KMS-11 (cell line): ENCODE results near the gene FAM120B.

Source experiments
- H2AFZ ChIP-seq: fragments of 200-600 bp; sonication (generic); 2 replicates; pipeline ENCODE4 v1.6.1; 2016; ENCODE audit warnings: antibody characterized with exemption, mixed run types, low read depth
- H3K27ac ChIP-seq: fragments of 200-600 bp; sonication (generic); 2 replicates; pipeline ENCODE4 v1.6.1; 2016; ENCODE audit warnings: mild to moderate bottlenecking, mixed run types
- H3K27me3 ChIP-seq: fragments of 200-600 bp; sonication (generic); 2 replicates; pipeline ENCODE4 v1.6.1; 2017; ENCODE audit warnings: mild to moderate bottlenecking, low read depth, mixed run types, moderate library complexity; ENCODE audit not compliant: insufficient read depth
- H3K36me3 ChIP-seq: fragments of 200-600 bp; sonication (generic); 2 replicates; pipeline ENCODE4 v1.6.1; 2017; ENCODE audit warnings: mild to moderate bottlenecking, mixed run types; ENCODE audit not compliant: insufficient read depth
- H3K4me1 ChIP-seq: fragments of 200-600 bp; sonication (generic); 2 replicates; pipeline ENCODE4 v1.6.1; 2016; ENCODE audit warnings: mild to moderate bottlenecking, low read depth, mixed run types; ENCODE audit not compliant: poor library complexity, severe bottlenecking
- H3K4me2 ChIP-seq: fragments of 200-600 bp; sonication (generic); 2 replicates; pipeline ENCODE4 v1.7.0; 2016; ENCODE audit warnings: mild to moderate bottlenecking, mixed run types
- H3K4me3 ChIP-seq: fragments of 200-600 bp; sonication (generic); IDR thresholded peaks from 2 replicates; pipeline ENCODE4 v1.6.1; 2017; ENCODE audit warnings: low read depth, low read length, mixed read lengths; ENCODE audit not compliant: insufficient read depth
- H3K79me2 ChIP-seq: fragments of 200-600 bp; sonication (generic); 2 replicates; pipeline ENCODE4 v1.6.1; 2016; ENCODE audit warnings: low read depth, mixed run types; ENCODE audit not compliant: insufficient read depth
- H3K9ac ChIP-seq: fragments of 200-600 bp; sonication (generic); 2 replicates; pipeline ENCODE4 v1.6.1; 2016; ENCODE audit warnings: mild to moderate bottlenecking, mixed run types
- H4K20me1 ChIP-seq: fragments of 200-600 bp; sonication (generic); 2 replicates; pipeline ENCODE4 v1.6.1; 2016; ENCODE audit warnings: mild to moderate bottlenecking, mixed run types; ENCODE audit not compliant: insufficient read depth
- CTCF ChIP-seq: fragments of 200-600 bp; sonication (generic); conservative IDR thresholded peaks from 2 replicates; pipeline ENCODE4 v1.6.1; 2017; ENCODE audit warnings: low read depth, mild to moderate bottlenecking, antibody characterized with exemption, low read length, moderate library complexity, mixed read lengths

The FAM120B gene

GRCh38 chr6:170437719-170438401 is 131.3 kb downstream of the FAM120B start:
- no peak for TF ChIP-seq CTCF
- 0 out of 2 replicates have a peak overlapping the region, but pooled peaks have one; percentile 2 for H2AFZ ChIP-seq
- no peaks in the 10 kb centered on the region for H3K4me1 ChIP-seq
- no peak overlapping the region for H3K4me3 ChIP-seq
- H3K27me3 ChIP-seq = no peaks in the 10 kb centered on the region
- H3K9ac ChIP-seq = no peak overlapping the region
- H4K20me1 ChIP-seq = no peaks in the 10 kb centered on the region
- no peak overlapping the region for H3K27ac ChIP-seq
- H3K79me2 ChIP-seq = no peaks in the 10 kb centered on the region
- H3K4me2 ChIP-seq = no peak overlapping the region
- H3K36me3 ChIP-seq = no peaks in the 10 kb centered on the region

- no peak overlapping the region for H3K4me2 ChIP-seq
- H3K27ac ChIP-seq = no peak overlapping the region
- H3K4me1 ChIP-seq = no peaks in the 10 kb centered on the region
- no peak overlapping the region for H3K9ac ChIP-seq
- H3K79me2 ChIP-seq = no peaks in the 10 kb centered on the region
- 0 out of 2 replicates have a peak overlapping the region, but pooled peaks have one; percentile 2 for H2AFZ ChIP-seq
- TF ChIP-seq CTCF = no peak
- no peaks in the 10 kb centered on the region for H3K36me3 ChIP-seq
- no peak overlapping the region for H3K4me3 ChIP-seq
- H4K20me1 ChIP-seq = no peaks in the 10 kb centered on the region
- no peaks in the 10 kb centered on the region for H3K27me3 ChIP-seq
These were observed 131.8 kb downstream of the FAM120B start for GRCh38 chr6:170438402-170438753.

GRCh38 chr6:170438861-170439260 is 132.3 kb downstream of the FAM120B start:
- no peak for TF ChIP-seq CTCF
- no peak overlapping the region for H3K4me2 ChIP-seq
- H2AFZ ChIP-seq = no peak overlapping the region
- H3K9ac ChIP-seq = no peak overlapping the region
- H3K36me3 ChIP-seq = no peaks in the 10 kb centered on the region
- no peak overlapping the region for H3K4me3 ChIP-seq
- no peaks in the 10 kb centered on the region for H3K4me1 ChIP-seq
- H3K79me2 ChIP-seq = no peaks in the 10 kb centered on the region
- no peaks in the 10 kb centered on the region for H3K27me3 ChIP-seq
- no peak overlapping the region for H3K27ac ChIP-seq
- no peaks in the 10 kb centered on the region for H4K20me1 ChIP-seq

GRCh38 chr6:170439366-170440361 is 133.1 kb downstream of the FAM120B start:
- H3K27me3 ChIP-seq = no peaks in the 10 kb centered on the region
- H3K4me1 ChIP-seq = no peaks in the 10 kb centered on the region
- H3K36me3 ChIP-seq = no peaks in the 10 kb centered on the region
- no peaks in the 10 kb centered on the region for H3K79me2 ChIP-seq
- H2AFZ ChIP-seq = no peak overlapping the region
- H3K27ac ChIP-seq = no peak overlapping the region
- no peak overlapping the region for H3K9ac ChIP-seq
- no peak overlapping the region for H3K4me2 ChIP-seq
- no peaks in the 10 kb centered on the region for H4K20me1 ChIP-seq
- TF ChIP-seq CTCF = no peak
- H3K4me3 ChIP-seq = no peak overlapping the region
